Peyer's patch (tissue), 4 donors: ENCODE data around the gene TNRC6B. TPM values are rescaled to one million over a fixed set of nuclear protein-coding genes. Genes with fewer than 3 reads are reported as not detected.
A peak's percentile ranks its signal among the peaks of the same experiment; 100 is the strongest.
"Not testable (repeated sequence)": the region's sequence is repeated elsewhere in the genome, so short reads cannot be mapped to it uniquely, and the experiment has no call there.

Source experiments
- DNase-seq, 3 donors: peaks; one replicate each; pipeline ENCODE4 v3.0.0-alpha.2; 2017 to 2019
- H3K27ac ChIP-seq, 4 donors: fragments of 200-600 bp; sonication (generic); one replicate each; pipeline ENCODE4 v1.5.1; 2016 to 2019
- H3K27me3 ChIP-seq, 2 donors: fragments of 200-600 bp; sonication (generic); one replicate each; pipeline ENCODE4 v1.5.1; 2019
- H3K36me3 ChIP-seq, 3 donors: fragments of 200-600 bp; sonication (generic); one replicate each; pipeline ENCODE4 v1.5.1; 2016 to 2019
- H3K4me1 ChIP-seq, 4 donors: fragments of 200-600 bp; sonication (generic); one replicate each; pipeline ENCODE4 v1.5.1; 2016 to 2019
- H3K4me3 ChIP-seq, 4 donors: fragments of 200-600 bp; sonication (generic); 1 replicate in 3 of 4; 2 replicates in 1 of 4; pipeline ENCODE4 v1.5.1; 2016 to 2019; ENCODE audit warnings: mild to moderate bottlenecking in 1 of 4
- H3K9me3 ChIP-seq, 4 donors: fragments of 200-600 bp; sonication (generic); one replicate each; pipeline ENCODE4 v1.5.1; 2016 to 2019; ENCODE audit warnings: mild to moderate bottlenecking in 1 of 4
- POLR2A ChIP-seq, 2 donors: fragments of 450-650 bp; IDR thresholded peaks; one replicate each; pipeline ENCODE4 v1.5.1; 2017; ENCODE audit warnings: antibody characterized with exemption in 2 of 2, mild to moderate bottlenecking in 2 of 2, moderate library complexity in 2 of 2
- total RNA-seq, 4 donors: library from RNA; depleted of rRNA; stranded (reverse); fragments of >200 nt; gene quantifications; one replicate each; pipeline ENCODE4 v1.1.0, GENCODE V29; 2016
- TF ChIP-seq, protein P1 (sequence below), 6 experiments: fragments of 450-650 bp in 4 of 6; fragments of 200-600 bp in 2 of 6; sonication (generic) in 1 of 6; IDR thresholded peaks; one replicate each; pipeline ENCODE4 v1.5.1; 2017 to 2019; ENCODE audit warnings: antibody characterized with exemption in 6 of 6, mild to moderate bottlenecking in 3 of 6, moderate library complexity in 1 of 6

TNRC6B gene
- total RNA-seq, 4 donors from 2014 or later, result 43.6 to 169 (median 54.0) TPM

DNA sequence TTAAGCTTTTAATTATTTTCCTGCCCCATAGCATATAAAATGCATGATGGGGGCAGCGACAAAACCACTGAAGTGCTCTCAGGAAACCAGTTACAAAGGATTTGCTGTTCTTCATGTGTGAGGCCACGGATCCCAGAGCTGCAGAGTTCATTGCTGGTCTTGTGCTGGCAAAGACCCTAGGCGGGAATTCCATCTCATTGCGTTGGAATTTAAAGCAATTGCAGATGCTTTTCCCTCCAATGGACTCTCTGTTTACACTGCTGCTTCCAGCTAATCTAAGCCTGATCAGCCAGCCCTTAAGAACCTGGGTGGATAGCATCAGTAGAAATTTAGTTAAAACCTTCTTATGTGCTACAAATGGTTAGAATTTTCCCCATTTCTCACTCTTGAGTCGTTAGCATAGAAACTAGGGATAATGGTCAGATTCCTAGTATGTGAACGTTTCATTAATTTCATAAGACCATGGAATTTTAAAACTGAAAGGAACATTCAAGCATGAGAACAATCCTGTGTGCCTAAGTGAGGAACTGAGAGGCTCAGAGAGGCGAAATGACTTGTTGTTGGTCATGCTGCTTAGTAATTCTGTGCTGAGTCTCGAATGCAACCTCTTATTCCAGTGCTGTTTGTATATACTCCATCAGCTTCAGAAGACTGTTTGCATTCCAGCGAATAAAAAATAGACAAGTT is 132.5 kb downstream of the TNRC6B start:
- DNase-seq, result no peak
- peaks cover 0 to 89% (median 0%) of the 10 kb centered on the region in 3 donors for H3K36me3 ChIP-seq
- H3K27ac ChIP-seq, result peak overlapping the region in 2 of 4 donors; percentile 28 to 62
- TF ChIP-seq, protein P1, sequence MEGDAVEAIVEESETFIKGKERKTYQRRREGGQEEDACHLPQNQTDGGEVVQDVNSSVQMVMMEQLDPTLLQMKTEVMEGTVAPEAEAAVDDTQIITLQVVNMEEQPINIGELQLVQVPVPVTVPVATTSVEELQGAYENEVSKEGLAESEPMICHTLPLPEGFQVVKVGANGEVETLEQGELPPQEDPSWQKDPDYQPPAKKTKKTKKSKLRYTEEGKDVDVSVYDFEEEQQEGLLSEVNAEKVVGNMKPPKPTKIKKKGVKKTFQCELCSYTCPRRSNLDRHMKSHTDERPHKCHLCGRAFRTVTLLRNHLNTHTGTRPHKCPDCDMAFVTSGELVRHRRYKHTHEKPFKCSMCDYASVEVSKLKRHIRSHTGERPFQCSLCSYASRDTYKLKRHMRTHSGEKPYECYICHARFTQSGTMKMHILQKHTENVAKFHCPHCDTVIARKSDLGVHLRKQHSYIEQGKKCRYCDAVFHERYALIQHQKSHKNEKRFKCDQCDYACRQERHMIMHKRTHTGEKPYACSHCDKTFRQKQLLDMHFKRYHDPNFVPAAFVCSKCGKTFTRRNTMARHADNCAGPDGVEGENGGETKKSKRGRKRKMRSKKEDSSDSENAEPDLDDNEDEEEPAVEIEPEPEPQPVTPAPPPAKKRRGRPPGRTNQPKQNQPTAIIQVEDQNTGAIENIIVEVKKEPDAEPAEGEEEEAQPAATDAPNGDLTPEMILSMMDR (IDR thresholded peaks at IDR 0.05), result no peak
- TF ChIP-seq POLR2A (IDR thresholded peaks at IDR 0.05), result no peak
- H3K27me3 ChIP-seq, result no peaks in the 10 kb centered on the region
- no peak overlapping the region for H3K4me3 ChIP-seq
- H3K4me1 ChIP-seq, result peaks cover 0 to 18% (median 0%) of the 10 kb centered on the region in 4 donors
- H3K9me3 ChIP-seq, result no peaks in the 10 kb centered on the region

DNA sequence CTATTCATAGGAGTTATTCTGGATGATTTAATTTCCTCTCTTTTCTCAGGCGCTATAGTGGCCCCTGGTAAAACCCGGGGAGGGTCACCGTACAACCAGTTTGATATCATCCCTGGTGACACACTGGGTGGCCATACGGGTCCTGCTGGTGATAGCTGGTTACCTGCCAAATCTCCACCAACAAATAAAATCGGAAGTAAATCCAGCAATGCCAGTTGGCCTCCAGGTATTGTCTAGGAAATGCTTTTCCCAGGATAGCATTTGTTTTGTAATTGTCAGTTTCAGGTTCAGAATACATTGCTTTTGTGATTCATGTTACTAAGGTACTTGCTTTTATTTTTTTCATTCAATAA is 133.0 kb downstream of the TNRC6B start:
- H3K4me1 ChIP-seq, result peaks cover 0 to 18% (median 0%) of the 10 kb centered on the region in 4 donors
- no peaks in the 10 kb centered on the region for H3K9me3 ChIP-seq
- peaks cover 0 to 89% (median 0%) of the 10 kb centered on the region in 3 donors for H3K36me3 ChIP-seq
- no peak for DNase-seq
- H3K27ac ChIP-seq, result peak overlapping the region in 2 of 4 donors; percentile 28 to 62
- TF ChIP-seq POLR2A (IDR thresholded peaks at IDR 0.05), result no peak
- TF ChIP-seq, protein P1 (IDR thresholded peaks at IDR 0.05), result no peak
- H3K4me3 ChIP-seq, result no peak overlapping the region
- H3K27me3 ChIP-seq, result no peaks in the 10 kb centered on the region

DNA sequence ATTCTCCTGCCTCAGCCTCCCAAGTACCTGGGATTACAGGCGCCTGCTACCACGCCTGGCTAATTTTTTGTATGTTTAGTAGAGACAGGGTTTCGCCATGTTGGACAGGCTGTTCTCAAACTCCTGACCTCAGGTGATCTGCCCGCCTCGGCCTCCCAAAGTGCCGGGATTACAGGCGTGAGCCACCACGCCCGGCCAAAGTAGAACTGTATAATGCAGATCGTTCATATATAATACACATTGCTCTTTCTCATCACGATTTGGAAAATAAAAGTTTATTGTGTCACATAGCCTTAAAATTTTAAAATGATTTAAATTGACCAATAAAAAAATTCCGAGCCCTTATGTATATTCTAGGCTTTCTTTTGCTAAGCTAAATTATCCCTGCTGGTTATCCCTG is 133.9 kb downstream of the TNRC6B start:
- H3K27me3 ChIP-seq, DNase-seq, H3K9me3 ChIP-seq, H3K4me3 ChIP-seq: not testable (repeated sequence)
- H3K27ac ChIP-seq, result peak overlapping the region in 1 of 4 donors; percentile 62
- peaks cover 0 to 18% (median 0%) of the 10 kb centered on the region in 4 donors for H3K4me1 ChIP-seq
- H3K36me3 ChIP-seq, result peaks cover 0 to 92% (median 0%) of the 10 kb centered on the region in 3 donors

DNA sequence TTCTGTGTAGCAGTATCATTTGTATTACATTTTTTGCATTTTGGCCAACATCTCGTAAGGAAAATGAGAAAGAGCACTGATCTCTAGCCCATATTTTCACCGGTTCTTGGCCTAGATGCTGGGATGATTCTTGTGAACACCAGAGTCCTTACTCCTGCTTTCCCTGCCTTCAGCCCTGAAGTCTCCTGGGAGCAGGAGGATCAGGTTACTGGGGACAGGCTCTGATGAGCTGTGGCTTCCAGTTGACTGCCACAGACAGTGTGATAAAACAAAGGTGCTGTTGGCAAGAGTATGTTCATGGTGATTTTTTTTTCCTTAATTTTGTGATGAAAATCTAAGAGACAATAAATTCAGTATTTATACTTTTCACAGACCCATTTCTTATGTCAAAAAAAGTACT is 134.3 kb downstream of the TNRC6B start:
- peaks cover 0 to 93% (median 0%) of the 10 kb centered on the region in 3 donors for H3K36me3 ChIP-seq
- H3K27ac ChIP-seq, result no peak overlapping the region

DNA sequence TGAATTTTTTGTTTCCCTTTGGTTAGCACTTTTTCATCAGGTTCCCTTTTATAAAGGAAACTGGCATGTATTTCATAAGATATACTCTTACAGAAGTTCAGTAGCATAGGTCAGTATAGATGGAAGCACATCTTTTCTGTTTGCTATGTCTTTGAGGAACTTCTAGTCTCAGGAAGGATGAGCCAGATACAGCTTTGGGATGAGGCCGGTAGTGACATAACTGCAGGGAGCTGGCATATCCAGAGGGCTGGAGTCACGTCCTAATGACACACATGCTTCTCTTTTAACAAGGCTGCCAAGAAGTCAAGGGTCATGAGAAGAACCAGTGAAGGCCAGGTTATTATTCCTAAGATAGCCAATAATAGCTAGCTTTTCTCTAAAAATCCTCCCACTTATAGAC is 135.3 kb downstream of the TNRC6B start:
- Histone ChIP-seq H3K4me1 (peaks cover 0 to 18% (median 0%) of the 10 kb centered on the region in 4 donors), H3K9me3 (no peaks in the 10 kb centered on the region), H3K4me3 (no peak overlapping the region), H3K27me3 (no peaks in the 10 kb centered on the region), H3K36me3 (peaks cover 0 to 92% (median 0%) of the 10 kb centered on the region in 3 donors), H3K27ac (no peak overlapping the region)
- DNase-seq, result no peak
- TF ChIP-seq, protein P1 (IDR thresholded peaks at IDR 0.05), result no peak
- TF ChIP-seq POLR2A (IDR thresholded peaks at IDR 0.05), result no peak

More for the DNA sequence above, 134.3 kb downstream of the TNRC6B start:
- Histone ChIP-seq H3K4me3 (no peak overlapping the region), H3K4me1 (peaks cover 0 to 18% (median 0%) of the 10 kb centered on the region in 4 donors), H3K27me3 (no peaks in the 10 kb centered on the region), H3K9me3 (no peaks in the 10 kb centered on the region)
- DNase-seq, result no peak
- TF ChIP-seq, protein P1 (IDR thresholded peaks at IDR 0.05), result no peak
- TF ChIP-seq POLR2A (IDR thresholded peaks at IDR 0.05), result no peak

DNA sequence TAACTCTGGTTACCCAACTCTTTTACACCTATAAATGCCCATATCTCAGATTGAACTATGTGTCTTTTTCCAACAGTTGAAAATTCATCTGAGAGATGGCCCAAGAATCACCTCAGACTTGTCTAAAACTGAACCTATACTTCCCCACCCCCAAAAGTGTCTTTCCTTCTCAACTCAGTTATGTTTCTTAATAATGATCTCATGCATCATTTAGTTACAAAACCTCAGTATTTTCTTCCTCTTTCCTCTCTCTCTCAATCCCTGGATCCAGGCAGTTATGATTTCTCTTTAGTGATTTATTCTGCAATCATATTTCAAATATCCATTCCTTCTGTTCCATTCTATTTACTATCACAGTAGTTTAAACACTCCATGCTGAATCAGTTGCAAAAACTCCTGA is 136.3 kb downstream of the TNRC6B start:
- Histone ChIP-seq H3K36me3 (peaks cover 0 to 88% (median 0%) of the 10 kb centered on the region in 3 donors), H3K4me3 (no peak overlapping the region), H3K9me3 (no peaks in the 10 kb centered on the region), H3K27me3 (no peaks in the 10 kb centered on the region), H3K27ac (no peak overlapping the region), H3K4me1 (peaks cover 0 to 13% (median 0%) of the 10 kb centered on the region in 4 donors)
- TF ChIP-seq, protein P1 (IDR thresholded peaks at IDR 0.05), result no peak
- TF ChIP-seq POLR2A (IDR thresholded peaks at IDR 0.05), result no peak
- DNase-seq, result no peak
